IPS-NIHi7 (cell line): ENCODE results near the gene LILRB4.
"Not testable (repeated sequence)": the region's sequence is repeated elsewhere in the genome, so short reads cannot be mapped to it uniquely, and the experiment has no call there.

ENCODE experiments used
- DNase-seq: peaks from one replicate; pipeline ENCODE4 v3.0.0; 2012; ENCODE audit warnings: mixed read lengths; ENCODE audit errors: extremely low spot score

LILRB4 gene

GRCh38 chr19:54650108-54650655 is 12.6 kb upstream of the LILRB4 start:
- DNase-seq, result no peak

GRCh38 chr19:54653181-54653809 is 9.5 kb upstream of the LILRB4 start:
- no peak for DNase-seq

- no peak for DNase-seq
Measured at GRCh38 chr19:54654447-54655321, 8.1 kb upstream of the LILRB4 start.

GRCh38 chr19:54659300-54659699 is 3.5 kb upstream of the LILRB4 start:
- no peak for DNase-seq

- DNase-seq, result no peak
Measured at GRCh38 chr19:54660306-54660705, 2.5 kb upstream of the LILRB4 start.

- DNase-seq, result no peak
Measured at GRCh38 chr19:54660964-54661363, 1.8 kb upstream of the LILRB4 start.

GRCh38 chr19:54661846-54662481 is 821 bp upstream of the LILRB4 start:
- no peak for DNase-seq

- DNase-seq, result no peak
Measured at GRCh38 chr19:54665530-54665929, 2.7 kb downstream of the LILRB4 start.

- DNase-seq, result no peak
Measured at GRCh38 chr19:54667217-54667616, 4.4 kb downstream of the LILRB4 start.

GRCh38 chr19:54668353-54668752 is 5.6 kb downstream of the LILRB4 start:
- no peak for DNase-seq

GRCh38 chr19:54670576-54671357 is 8.0 kb downstream of the LILRB4 start:
- DNase-seq, result no peak

- DNase-seq, result no peak
Measured at GRCh38 chr19:54673222-54673621, 10.4 kb downstream of the LILRB4 start.

GRCh38 chr19:54674021-54674617 is 11.3 kb downstream of the LILRB4 start:
- DNase-seq, result peak; percentile 29

- peak; percentile 71 for DNase-seq
Measured at GRCh38 chr19:54676210-54676834, 13.5 kb downstream of the LILRB4 start.

- DNase-seq, result no peak
Measured at GRCh38 chr19:54677217-54677616, 14.4 kb downstream of the LILRB4 start.

- DNase-seq, result not testable (repeated sequence)
Measured at GRCh38 chr19:54681596-54681995, 18.8 kb downstream of the LILRB4 start.

GRCh38 chr19:54682306-54682856 is 19.6 kb downstream of the LILRB4 start:
- DNase-seq, result no peak

GRCh38 chr19:54684527-54684926 is 21.7 kb downstream of the LILRB4 start:
- peak; percentile 25 for DNase-seq

GRCh38 chr19:54691582-54692297 is 29.0 kb downstream of the LILRB4 start:
- DNase-seq, result no peak

GRCh38 chr19:54692298-54692615 is 29.5 kb downstream of the LILRB4 start:
- no peak for DNase-seq
